GM21786 (cell line): ENCODE data around the gene SOX15.
A peak's percentile ranks its signal among the peaks of the same experiment; 100 is the strongest.
"Not testable (repeated sequence)": the region's sequence is repeated elsewhere in the genome, so short reads cannot be mapped to it uniquely, and the experiment has no call there.

Source experiments
- ATAC-seq: cut with Tn5 transposase; IDR thresholded peaks from one replicate; pipeline ENCODE4 v1.9.1; 2021; ENCODE audit not compliant: unreplicated experiment

Gene SOX15

DNA sequence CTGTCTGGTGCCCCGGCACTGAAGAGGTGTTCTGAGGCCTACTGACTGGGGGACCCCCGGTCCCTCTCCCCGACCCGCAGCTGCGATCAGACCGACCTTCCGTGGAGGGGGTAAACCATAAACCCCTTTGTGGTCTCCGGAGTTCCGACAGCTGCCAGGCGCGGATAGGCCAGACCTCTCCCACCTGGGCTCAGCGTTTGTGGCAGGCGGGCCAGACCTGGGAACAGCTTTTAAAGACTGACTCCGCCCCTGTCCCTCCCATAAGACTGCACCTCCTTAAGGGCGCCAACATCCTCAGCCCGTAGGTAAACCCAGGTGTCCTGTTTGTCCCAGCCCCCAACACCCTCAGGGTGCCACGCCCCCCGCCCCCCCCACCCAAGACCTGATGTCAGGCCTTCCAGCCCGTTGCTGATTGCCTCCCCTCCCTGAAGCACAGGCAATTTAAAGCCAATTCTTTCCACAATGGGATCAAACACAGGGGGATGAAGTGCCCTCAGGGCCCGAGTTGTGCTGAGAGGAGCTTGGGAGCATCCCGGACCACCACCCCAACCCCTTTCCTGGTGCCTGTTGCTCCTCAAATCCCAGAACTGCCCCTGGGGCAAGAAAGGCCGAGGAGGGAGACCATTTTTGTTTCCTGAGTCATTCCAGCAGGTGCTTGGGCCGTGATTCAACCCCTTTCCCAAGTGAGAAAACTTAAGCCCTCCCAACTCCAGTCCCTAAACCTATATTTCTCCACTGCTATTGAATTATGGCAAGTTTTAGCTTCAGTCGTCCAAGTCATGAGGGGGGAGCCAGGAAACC, at the start of gene SOX15:
SOX15 (minus strand) TSS at position 204 of the 801 bp plus-strand sequence. CDS start 418 bp downstream, outside the sequence.
- no peak for ATAC-seq

DNA sequence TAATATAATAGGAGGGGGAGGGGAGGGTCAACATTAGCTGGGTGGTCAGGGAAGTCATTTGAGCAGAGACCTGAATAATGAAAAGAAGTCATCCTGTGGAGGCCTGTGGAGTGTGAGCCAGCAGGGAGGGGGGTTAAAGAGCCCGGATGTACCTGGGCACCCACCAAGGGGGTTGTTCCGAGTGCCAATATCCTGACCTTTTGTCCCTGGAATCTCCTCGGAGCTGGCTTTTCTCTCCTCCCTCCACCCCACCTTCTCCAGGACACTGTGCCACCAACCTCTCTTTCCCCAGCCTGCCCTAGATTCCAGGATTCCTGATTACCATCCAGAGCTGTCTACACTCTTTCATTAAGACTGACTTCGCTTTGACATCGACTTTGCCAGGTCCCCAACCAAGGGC, 46.3 kb upstream of the SOX15 start:
- no peak for ATAC-seq

DNA sequence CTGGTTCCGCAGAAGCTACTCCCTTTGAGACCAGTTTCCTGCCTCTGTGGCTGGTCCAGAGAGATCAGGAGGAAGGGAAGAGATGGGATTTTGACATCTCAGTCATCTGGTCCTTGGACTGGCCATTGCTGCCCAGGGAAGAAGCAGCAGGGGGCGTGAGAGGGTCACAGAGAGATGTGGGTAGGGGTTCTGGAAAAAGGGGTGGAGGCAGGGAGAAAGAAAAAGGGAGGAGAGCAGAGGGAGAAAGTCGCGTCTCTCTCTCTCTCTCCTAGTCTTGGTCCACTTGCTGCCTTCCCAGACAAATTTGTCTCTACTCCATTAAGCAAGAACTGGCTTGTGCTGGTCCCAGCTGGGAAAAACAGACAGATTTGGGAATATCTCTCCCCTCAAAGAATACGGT, 44.5 kb upstream of the SOX15 start:
- no peak for ATAC-seq

DNA sequence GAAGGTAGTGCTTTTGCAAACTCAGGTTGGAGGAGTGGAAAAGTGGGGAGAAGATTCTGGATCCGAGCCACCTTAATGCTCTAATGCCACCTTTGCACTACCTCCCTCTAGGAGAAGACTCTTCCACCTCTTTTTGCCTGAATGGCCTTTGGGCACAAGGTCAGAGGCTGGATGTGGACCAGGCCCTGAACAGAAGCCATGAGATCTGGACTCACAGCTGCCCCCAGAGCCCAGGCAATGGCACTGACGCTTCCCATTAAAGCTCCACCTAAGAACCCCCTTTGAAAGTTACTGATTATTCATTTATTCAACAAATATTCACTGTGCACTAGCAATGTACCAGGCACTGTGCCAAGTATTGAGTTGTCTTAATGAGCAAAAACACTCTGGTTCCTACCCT, 43.2 kb upstream of the SOX15 start:
- ATAC-seq = no peak

DNA sequence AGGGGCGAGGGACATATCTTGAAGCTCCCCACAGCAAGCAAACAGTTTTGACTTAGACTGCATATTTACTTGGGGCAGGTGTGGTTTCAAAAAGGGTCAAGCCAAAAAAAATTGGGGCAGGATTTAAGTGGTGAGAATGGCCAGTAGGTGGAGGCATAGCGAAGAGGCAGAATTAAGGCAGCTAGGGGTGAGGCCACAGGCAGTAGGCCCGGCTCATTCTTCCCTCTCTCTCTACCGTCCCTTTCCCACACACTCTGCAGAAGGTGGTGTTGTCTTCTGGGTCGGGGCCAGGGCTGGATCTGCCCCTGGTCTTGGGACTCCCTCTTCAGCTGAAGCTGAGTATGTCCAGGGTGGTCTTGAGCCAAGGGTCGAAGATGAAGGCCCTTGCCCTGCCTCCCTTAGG, 42.6 kb upstream of the SOX15 start:
- ATAC-seq = no peak

DNA sequence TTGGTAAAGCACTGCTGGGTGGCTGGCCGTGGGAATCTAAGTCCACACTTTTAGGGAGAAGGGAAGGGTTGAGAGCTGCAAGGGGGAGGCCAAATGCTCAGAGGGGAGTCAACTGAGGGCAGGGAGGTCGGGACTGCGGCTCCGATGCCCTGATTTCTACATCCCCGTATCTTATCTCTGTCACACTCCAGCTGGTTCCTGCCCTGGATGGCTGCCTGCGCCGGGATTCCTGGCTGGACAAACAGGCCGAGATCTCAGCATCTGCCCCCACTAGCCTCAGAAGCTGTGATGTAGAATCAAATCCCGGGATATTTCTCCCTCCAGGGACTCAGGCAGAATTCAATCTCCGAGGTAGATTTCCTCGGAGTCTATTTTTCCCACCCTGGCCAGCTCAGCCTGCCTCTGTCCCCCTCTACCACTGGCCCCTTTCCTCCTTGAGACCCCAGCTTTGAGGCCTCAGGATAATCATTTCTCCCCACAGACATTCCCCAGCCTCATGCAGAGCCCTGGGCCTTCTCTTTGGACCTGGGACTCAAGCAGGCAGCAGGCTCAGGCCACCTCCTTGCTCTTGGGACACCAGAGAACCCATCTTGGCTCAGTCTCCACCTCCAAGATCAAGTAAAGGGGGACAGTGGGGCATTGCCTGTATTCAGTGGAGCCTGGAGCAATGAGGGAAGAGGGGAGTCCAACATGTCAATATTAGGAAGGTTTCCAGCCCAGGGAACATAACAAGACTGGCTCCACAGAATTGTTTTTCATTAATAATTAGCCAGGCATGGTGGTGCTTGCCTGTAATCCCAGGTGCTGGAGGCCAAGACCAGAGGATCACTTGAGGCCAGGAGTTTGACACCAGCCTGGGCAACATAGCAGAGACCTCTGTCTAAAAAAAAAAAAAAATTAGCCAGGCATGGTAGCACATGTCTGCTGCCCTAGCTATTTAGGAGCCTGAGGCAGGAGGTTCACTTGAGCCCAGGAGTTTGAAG, 41.8 kb upstream of the SOX15 start:
- ATAC-seq = no peak

DNA sequence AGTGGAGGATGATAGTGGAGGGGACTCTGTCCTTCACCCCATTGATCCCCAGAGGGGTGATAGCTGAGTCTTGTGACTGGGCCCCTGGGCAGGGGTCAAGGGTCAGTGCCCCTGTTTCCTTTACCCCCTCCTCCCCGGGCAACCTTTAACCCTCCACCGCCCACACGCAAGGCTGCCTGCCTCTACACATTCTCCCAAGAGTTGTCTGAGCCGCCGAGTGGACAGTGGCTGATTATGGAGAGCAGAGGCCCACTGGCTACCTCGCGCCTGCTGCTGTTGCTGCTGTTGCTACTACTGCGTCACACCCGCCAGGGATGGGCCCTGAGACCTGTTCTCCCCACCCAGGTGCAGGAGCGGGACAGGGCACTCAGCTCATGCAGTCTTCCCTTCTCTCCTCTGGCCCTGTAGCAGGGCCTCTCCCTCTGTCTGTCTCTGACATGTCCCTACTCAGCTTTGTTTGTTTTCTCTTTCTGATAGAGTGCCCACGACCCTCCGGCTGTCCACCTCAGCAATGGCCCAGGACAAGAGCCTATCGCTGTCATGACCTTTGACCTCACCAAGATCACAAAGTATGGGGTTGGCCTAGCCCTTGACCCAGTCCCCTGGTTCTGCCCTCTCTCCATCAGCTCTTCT, 40.2 kb upstream of the SOX15 start, which contains the start of gene SHBG:
SHBG (plus strand) TSS at position 197 of the 633 bp plus-strand sequence; CDS start at position 235, 38 bp downstream.
- ATAC-seq = no peak

DNA sequence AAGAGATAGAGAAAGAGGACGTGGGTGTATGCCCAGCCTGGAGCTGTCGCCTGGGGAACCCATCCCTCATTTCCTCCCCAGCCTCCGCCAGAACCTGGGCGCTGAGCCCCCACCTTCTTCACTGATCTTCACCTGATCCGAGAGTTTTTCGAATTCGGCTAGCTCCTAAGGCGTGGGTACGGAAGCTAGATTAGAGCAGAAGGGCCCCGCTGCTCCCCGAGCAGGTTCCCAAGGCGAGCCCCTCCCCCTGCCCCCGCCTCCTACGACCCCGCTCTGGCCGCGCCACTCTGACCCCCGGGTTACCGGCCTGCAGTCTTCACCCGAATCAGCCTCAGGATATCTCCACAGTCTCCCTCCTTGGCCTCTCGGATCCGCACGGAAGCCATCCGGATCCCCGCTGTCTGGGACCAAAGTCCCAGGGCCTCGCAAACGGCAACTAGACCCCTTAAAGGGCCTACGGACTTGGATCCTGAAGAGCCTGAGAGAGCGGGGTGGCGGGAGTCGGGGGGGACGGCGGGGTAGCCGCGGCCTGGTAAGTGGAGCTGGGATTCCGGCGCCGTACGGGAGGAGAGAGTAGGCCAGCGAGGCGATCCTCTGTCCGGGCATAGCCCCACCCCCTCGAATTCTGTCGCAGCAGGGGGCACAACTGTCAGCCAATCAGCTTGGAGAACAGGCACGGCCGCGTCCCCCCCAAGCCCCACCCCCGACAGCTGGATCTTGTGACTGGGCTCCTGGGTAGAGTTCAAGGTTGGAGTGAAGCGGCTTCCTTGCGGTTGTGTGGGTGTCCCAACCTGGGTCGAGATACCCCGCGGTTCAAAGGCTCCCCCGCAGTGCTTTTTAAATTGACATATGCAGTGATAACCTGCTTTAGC, 37.6 kb upstream of the SOX15 start, which contains the start of gene SAT2:
SAT2 (minus strand) TSS at position 572 of the 872 bp plus-strand sequence; CDS start at position 386, 186 bp downstream.
- peak; percentile 89 for ATAC-seq

DNA sequence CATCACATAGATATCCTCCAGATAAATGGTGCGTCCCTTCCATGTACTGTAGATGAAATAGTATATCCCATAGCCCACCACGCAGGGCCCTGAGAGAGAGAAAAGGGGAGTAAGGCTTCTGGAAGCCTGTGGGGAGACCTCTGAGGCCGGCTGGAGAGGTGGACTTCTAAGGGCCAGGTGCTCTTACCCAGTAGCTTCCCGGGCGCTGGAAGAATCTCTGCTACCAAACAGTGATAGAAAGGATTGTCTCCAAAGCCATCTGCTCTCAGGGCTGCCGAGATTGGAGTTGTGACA, 37.0 kb upstream of the SOX15 start:
- ATAC-seq = no peak

DNA sequence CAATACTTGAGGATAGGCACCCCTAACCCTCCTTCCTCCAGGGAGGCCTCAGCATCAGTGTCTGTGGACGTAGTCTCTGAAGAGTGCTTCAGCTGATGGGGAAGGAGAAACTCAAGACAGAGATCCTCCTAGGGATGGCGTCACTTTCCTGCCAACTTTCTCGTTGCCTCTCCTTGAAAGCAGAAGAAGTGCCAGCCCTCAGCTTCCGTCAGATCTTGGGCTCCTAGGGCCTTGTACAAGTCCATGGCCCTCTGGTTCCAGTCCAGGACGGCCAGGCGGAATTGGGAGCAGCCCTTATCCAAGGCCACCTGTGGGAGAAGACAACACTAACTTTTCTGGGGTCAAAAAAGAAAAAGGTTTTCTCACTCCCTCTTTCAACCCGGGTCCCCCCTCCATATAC, 36.4 kb upstream of the SOX15 start:
- ATAC-seq = no peak

DNA sequence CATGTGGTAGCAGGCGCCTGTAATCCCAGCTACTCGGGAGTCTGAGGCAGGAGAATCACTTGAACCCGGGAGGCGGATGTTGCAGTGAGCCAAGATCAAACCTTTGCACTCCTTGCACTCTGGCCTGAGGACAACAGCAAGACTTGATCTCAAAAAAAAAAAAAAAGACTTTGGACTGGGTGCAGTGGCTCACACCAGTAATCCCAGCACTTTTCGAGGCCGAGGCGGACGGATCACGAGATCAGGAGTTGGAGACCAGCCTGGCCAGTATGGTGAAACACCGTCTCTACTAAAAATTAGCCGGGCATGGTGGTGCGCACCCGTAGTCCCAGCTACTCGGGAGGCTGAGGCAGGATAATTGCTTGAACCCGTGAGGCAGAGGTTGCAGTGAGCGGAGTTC, 35.9 kb upstream of the SOX15 start:
- ATAC-seq = not testable (repeated sequence)

DNA sequence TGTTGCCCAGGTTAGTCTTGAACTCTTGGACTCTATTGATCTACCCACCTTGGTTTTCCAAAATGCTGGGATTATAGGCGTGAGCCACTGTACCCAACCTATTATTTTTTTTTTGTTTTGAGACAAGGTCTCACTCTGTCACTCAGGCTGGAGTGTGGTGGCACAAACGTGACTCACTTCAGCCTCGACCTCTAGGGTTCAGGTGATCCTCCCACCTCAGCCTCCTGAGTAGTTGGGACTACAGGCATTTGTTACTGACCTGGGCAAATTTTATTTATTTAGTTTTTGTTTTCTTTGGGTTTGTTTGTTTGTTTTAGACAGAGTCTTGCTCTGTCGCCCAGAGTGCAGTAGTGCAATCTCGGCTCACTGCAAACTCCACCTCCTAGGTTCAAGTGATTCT, 33.8 kb upstream of the SOX15 start:
- ATAC-seq = no peak

DNA sequence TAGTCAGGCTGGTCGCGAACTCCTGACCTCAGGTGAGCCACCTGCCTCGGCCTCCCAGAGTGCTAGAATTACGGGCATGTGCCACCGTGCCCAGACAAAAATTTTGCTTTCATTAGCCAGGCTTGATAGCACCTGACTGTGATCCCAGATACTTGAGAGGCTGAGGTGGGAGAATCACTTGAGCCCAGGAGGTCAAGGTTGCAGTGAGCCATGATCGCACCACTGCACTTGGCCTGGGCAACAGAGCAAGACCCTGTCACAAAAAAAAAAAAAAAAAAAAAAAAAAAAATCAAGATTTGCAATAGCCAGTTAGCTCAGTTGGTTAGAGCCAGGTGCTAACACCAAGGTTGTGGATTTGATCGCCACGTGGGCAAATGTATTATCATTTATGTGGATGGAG, 30.9 kb upstream of the SOX15 start:
- ATAC-seq = no peak

DNA sequence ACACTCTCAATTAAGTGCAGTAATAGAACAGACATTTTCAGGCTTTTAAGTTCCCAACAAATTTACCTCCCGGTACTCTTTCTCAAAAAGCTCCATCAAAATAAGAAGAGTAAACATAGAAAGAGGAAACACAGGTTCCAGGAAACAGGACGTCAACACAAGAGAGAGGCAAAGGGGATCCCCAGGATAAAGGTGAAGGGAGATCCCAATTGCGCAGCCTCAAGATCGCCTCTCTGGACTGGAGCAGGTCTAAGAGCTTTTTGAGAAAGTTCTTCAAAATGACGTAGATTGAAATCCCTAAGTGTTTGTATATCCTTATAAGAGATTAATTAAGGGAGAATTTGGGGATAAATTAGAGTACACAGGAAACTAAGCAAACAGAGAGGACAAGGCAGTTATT, 28.7 kb upstream of the SOX15 start:
- no peak for ATAC-seq

DNA sequence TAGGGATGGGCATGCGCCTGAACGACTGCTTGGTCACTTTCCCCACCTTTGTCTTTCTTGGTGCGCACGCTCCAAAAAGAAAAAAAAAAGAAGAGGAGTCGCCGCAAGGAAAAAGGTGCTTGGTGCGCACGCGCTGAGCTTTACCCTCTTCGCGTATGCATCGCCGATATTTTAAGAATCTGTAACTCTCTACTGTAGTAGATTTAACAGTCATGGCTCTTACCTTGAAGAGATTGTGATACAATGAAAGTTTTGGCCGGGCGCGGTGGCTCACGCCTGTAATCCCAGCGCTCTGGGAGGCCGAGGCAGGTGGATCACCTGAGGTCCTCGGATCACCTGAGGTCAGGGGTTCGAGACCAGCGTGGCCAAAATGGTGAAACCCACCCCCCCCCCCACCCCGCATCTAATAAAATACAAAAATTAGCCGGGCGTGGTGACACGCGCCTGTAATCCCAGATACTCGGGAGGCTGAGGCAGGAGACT, 25.4 kb upstream of the SOX15 start:
- no peak for ATAC-seq

DNA sequence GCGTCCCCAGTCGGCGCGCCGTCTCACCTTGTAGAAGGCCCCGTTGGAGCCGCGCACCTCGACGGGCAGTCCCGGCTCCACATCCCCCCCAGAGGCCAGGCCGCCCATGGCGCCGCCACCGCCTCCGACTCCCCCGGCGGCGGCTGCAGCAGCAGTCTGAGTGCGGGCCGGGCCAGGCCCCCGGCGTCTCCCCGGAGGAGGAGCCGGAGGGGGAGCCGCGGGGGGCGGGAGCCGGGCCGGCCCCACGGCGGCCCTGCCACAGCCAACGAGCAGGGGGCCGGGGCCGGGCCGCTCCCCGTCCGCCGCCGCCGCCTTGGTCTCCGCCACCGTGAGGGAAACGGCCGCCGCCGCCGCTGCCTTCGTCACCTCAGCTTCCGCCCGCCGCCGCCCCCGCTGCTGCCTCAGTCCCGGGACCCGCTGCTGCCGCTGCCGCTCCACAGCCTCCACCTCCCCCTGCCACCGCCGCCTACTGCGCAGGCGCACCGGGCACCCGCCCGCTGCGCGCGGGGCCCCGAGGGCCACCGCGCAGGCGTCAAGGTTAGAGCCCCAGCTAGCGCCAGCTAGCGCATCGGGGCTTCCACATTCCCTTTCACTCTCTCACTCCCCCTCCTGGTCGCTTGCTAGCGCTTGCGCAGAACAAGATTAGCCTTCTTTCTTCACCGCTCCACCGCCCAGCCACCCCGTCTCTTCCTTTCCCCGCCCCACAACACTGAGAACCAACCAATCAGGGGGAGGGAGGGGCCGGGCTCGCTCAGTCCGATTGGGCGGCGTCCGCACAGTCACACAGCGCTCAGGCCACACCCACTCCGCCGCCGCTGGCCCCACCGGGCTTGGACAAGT, 24.8 kb upstream of the SOX15 start, which contains the start of gene FXR2:
FXR2 (minus strand) TSS at position 473 of the 840 bp plus-strand sequence; CDS start at position 108, 365 bp downstream.
- ATAC-seq = peak; percentile 80

DNA sequence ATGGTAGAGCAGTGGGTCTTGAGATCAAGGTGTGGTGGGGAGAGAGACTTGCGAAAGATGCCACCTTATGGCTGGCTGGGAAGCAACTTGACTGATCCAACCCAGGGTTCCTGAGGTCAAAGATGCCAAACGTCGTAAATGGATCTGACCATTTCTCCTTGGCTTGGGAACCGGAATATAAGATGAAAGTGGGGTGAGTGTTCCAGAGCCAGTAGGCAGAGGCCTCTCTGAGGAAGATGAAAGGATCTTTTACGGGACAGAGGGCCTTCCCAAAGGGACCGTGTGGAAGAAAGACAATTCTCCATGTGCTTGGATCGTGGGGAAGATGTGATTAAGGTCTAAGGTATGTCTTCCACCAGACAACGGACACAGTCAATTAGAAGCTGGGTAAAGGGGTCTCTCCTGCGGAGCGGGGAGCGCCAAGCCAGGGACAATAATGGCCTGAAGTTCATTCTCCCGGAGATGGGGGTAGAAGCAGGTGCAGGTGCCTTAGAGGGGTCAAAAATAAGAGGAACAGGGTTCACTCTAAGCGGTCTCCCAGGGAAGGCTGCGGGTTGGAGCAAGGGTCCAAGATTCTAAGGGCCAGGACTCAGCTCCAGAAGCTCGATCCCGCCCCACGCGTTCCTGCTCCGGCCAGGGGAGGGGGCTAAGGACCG, 24.0 kb upstream of the SOX15 start:
- no peak for ATAC-seq

DNA sequence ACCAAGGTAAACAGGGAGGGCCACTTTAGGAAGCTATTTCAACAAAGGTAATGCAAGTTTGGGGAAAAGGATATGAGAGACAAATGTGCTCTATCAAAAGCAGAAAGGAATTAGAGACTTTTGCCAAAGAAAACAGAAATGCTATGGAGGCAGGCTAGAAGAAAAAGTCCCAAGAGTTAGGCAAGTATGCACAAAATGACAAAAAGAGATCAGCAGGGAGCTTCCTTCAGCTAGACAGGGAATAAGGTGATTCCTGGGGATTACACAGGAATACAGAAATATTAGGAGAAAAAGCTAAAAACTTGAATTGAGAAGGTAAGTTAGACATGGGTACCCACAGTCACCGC, 22.4 kb upstream of the SOX15 start:
- ATAC-seq = no peak
